ENCODE measurements around the gene KCNQ1. TPM values are rescaled to one million over a fixed set of nuclear protein-coding genes. Genes with fewer than 3 reads are reported as not detected.

The KCNQ1 gene
- total RNA-seq, 1 experiment from 2014 or later: 2.5 TPM

DNA sequence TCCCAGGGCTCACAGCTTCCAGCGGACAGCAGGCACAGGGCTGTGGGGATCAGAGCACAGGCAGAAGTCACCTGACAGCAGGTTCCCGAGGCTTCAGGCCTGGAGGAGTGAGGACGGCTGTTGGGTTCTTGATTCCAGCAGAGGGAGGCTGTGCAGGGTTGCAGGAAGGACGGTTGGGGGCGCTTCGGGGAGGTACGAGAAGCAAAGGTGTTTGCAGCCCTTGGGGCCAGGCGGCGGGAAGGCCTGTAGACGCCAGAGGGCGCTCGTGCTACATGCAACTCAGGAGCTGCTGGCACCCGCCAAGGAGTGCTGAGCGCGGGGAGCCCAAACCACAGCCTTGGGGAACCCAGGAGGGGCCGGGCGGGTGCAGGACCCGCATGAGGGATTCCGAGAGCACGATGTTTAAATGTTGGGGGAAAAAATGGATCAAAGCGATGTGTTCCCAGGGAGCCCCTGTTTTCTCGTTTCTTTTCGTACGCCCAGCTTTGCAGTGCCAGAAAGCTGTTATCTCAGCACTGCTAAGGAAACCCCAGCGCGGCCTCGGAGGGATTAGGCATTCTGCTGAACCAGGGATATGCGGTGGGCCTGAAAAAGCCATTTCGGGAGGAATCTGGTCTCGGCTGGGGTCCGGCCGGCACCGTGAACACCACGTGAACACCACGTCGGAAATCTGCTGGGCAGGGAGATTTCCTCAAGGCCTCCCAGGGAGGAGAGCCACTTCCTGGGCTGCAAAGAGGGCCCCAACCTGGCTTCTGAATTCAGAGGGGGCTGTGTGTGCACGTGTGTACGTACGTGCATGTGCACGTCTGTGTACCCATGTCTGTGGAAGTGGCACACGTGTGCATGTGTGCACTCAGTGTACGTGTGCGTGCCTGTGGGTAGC lies 88.1 kb downstream of the KCNQ1 start:
- Mint-ChIP-seq H3K27ac (no peak overlapping the region), H3K27me3 (ENCODE audit: low read depth) (peaks cover 45% of the 10 kb centered on the region), H3K4me3 (no peak overlapping the region), H3K36me3 (no peaks in the 10 kb centered on the region), H3K4me1 (peaks cover 10% of the 10 kb centered on the region), H3K9me3 (no peaks in the 10 kb centered on the region)
- DNase-seq (ENCODE audit: low spot score) (peak; percentile 99), ATAC-seq (peak; percentile 89)
- POLR2A ChIA-PET: interaction anchor here (1.3 to 2.9 kb wide), 3 partner anchors 160 to 359 kb away, joined by 3 to 13 read pairs (median 6); no protein-coding TSS in a partner anchor
- CTCF ChIA-PET: interaction anchor here (0.6 to 8.3 kb wide), 31 partner anchors 16 to 400 kb away, joined by 3 to 369 read pairs (median 4); partner anchors contain the start of genes CDKN1C, PHLDA2 and TSSC4
- no peak for TF ChIP-seq NFYB (CRISPR knock-in tag; conservative IDR thresholded peaks at IDR 0.05; ENCODE audit: low read depth)
- TF ChIP-seq OVOL2 (CRISPR knock-in tag; IDR thresholded peaks at IDR 0.05; ENCODE audit: borderline replicate concordance): no peak
- peak; percentile 47; the same call in 1 of the 2 replicates for TF ChIP-seq ETV6 (CRISPR knock-in tag; IDR thresholded peaks at IDR 0.05)
- TF ChIP-seq, protein P1, sequence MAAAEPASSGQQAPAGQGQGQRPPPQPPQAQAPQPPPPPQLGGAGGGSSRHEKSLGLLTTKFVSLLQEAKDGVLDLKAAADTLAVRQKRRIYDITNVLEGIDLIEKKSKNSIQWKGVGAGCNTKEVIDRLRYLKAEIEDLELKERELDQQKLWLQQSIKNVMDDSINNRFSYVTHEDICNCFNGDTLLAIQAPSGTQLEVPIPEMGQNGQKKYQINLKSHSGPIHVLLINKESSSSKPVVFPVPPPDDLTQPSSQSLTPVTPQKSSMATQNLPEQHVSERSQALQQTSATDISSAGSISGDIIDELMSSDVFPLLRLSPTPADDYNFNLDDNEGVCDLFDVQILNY (CRISPR knock-in tag; IDR thresholded peaks at IDR 0.05): 0 out of 2 replicates have a peak, but pooled peaks have one; percentile 75
- TF ChIP-seq, protein P2, sequence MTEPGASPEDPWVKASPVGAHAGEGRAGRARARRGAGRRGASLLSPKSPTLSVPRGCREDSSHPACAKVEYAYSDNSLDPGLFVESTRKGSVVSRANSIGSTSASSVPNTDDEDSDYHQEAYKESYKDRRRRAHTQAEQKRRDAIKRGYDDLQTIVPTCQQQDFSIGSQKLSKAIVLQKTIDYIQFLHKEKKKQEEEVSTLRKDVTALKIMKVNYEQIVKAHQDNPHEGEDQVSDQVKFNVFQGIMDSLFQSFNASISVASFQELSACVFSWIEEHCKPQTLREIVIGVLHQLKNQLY (CRISPR knock-in tag; IDR thresholded peaks at IDR 0.05): no peak
- TF ChIP-seq, protein P3, sequence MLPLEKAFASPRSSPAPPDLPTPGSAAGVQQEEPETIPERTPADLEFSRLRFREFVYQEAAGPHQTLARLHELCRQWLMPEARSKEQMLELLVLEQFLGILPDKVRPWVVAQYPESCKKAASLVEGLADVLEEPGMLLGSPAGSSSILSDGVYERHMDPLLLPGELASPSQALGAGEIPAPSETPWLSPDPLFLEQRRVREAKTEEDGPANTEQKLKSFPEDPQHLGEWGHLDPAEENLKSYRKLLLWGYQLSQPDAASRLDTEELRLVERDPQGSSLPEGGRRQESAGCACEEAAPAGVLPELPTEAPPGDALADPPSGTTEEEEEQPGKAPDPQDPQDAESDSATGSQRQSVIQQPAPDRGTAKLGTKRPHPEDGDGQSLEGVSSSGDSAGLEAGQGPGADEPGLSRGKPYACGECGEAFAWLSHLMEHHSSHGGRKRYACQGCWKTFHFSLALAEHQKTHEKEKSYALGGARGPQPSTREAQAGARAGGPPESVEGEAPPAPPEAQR (CRISPR knock-in tag; IDR thresholded peaks at IDR 0.05): no peak
- TF ChIP-seq, protein P4, sequence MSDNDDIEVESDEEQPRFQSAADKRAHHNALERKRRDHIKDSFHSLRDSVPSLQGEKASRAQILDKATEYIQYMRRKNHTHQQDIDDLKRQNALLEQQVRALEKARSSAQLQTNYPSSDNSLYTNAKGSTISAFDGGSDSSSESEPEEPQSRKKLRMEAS (CRISPR knock-in tag; IDR thresholded peaks at IDR 0.05): peak; percentile 62; the same call in 1 of the 2 replicates
- no peak for TF ChIP-seq FOXP1 (CRISPR knock-in tag; IDR thresholded peaks at IDR 0.05; ENCODE audit: borderline replicate concordance)
- no peak for TF ChIP-seq GRHL2 (CRISPR knock-in tag; IDR thresholded peaks at IDR 0.05; ENCODE audit: insufficient replicate concordance, severe bottlenecking)
- TF ChIP-seq, protein P5, sequence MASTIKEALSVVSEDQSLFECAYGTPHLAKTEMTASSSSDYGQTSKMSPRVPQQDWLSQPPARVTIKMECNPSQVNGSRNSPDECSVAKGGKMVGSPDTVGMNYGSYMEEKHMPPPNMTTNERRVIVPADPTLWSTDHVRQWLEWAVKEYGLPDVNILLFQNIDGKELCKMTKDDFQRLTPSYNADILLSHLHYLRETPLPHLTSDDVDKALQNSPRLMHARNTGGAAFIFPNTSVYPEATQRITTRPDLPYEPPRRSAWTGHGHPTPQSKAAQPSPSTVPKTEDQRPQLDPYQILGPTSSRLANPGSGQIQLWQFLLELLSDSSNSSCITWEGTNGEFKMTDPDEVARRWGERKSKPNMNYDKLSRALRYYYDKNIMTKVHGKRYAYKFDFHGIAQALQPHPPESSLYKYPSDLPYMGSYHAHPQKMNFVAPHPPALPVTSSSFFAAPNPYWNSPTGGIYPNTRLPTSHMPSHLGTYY (CRISPR knock-in tag; IDR thresholded peaks at IDR 0.05): no peak
- TF ChIP-seq, protein P6, sequence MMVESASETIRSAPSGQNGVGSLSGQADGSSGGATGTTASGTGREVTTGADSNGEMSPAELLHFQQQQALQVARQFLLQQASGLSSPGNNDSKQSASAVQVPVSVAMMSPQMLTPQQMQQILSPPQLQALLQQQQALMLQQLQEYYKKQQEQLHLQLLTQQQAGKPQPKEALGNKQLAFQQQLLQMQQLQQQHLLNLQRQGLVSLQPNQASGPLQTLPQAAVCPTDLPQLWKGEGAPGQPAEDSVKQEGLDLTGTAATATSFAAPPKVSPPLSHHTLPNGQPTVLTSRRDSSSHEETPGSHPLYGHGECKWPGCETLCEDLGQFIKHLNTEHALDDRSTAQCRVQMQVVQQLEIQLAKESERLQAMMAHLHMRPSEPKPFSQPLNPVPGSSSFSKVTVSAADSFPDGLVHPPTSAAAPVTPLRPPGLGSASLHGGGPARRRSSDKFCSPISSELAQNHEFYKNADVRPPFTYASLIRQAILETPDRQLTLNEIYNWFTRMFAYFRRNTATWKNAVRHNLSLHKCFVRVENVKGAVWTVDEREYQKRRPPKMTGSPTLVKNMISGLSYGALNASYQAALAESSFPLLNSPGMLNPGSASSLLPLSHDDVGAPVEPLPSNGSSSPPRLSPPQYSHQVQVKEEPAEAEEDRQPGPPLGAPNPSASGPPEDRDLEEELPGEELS (CRISPR knock-in tag; IDR thresholded peaks at IDR 0.05): no peak
- TF ChIP-seq CREM (CRISPR knock-in tag; IDR thresholded peaks at IDR 0.05): peak; percentile 41; the same call in 1 of the 2 replicates
- TF ChIP-seq NFATC4 (CRISPR knock-in tag; IDR thresholded peaks at IDR 0.05): no peak
- TF ChIP-seq PRRX2 (CRISPR knock-in tag; IDR thresholded peaks at IDR 0.05): no peak
- no peak for TF ChIP-seq TP53 (CRISPR knock-in tag; IDR thresholded peaks at IDR 0.05)
- peak; percentile 58; the same call in 1 of the 2 replicates for TF ChIP-seq SP1 (CRISPR knock-in tag; conservative IDR thresholded peaks at IDR 0.05)
- TF ChIP-seq, protein P7, sequence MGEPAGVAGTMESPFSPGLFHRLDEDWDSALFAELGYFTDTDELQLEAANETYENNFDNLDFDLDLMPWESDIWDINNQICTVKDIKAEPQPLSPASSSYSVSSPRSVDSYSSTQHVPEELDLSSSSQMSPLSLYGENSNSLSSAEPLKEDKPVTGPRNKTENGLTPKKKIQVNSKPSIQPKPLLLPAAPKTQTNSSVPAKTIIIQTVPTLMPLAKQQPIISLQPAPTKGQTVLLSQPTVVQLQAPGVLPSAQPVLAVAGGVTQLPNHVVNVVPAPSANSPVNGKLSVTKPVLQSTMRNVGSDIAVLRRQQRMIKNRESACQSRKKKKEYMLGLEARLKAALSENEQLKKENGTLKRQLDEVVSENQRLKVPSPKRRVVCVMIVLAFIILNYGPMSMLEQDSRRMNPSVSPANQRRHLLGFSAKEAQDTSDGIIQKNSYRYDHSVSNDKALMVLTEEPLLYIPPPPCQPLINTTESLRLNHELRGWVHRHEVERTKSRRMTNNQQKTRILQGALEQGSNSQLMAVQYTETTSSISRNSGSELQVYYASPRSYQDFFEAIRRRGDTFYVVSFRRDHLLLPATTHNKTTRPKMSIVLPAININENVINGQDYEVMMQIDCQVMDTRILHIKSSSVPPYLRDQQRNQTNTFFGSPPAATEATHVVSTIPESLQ (CRISPR knock-in tag; IDR thresholded peaks at IDR 0.05): no peak
- TF ChIP-seq, protein P8, sequence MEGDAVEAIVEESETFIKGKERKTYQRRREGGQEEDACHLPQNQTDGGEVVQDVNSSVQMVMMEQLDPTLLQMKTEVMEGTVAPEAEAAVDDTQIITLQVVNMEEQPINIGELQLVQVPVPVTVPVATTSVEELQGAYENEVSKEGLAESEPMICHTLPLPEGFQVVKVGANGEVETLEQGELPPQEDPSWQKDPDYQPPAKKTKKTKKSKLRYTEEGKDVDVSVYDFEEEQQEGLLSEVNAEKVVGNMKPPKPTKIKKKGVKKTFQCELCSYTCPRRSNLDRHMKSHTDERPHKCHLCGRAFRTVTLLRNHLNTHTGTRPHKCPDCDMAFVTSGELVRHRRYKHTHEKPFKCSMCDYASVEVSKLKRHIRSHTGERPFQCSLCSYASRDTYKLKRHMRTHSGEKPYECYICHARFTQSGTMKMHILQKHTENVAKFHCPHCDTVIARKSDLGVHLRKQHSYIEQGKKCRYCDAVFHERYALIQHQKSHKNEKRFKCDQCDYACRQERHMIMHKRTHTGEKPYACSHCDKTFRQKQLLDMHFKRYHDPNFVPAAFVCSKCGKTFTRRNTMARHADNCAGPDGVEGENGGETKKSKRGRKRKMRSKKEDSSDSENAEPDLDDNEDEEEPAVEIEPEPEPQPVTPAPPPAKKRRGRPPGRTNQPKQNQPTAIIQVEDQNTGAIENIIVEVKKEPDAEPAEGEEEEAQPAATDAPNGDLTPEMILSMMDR (IDR thresholded peaks at IDR 0.05): peak; percentile 99
- TF ChIP-seq ELF4 (CRISPR knock-in tag; IDR thresholded peaks at IDR 0.05; ENCODE audit: low read depth): no peak
- no peak for TF ChIP-seq ZNF423 (CRISPR knock-in tag; IDR thresholded peaks at IDR 0.05)
- TF ChIP-seq, protein P9, sequence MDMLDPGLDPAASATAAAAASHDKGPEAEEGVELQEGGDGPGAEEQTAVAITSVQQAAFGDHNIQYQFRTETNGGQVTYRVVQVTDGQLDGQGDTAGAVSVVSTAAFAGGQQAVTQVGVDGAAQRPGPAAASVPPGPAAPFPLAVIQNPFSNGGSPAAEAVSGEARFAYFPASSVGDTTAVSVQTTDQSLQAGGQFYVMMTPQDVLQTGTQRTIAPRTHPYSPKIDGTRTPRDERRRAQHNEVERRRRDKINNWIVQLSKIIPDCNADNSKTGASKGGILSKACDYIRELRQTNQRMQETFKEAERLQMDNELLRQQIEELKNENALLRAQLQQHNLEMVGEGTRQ (CRISPR knock-in tag; IDR thresholded peaks at IDR 0.05): peak; percentile 60
- no peak for TF ChIP-seq GABPB1 (CRISPR knock-in tag; IDR thresholded peaks at IDR 0.05)
- TF ChIP-seq RELA (CRISPR knock-in tag; IDR thresholded peaks at IDR 0.05; ENCODE audit: borderline replicate concordance): no peak
- TF ChIP-seq, protein P10, sequence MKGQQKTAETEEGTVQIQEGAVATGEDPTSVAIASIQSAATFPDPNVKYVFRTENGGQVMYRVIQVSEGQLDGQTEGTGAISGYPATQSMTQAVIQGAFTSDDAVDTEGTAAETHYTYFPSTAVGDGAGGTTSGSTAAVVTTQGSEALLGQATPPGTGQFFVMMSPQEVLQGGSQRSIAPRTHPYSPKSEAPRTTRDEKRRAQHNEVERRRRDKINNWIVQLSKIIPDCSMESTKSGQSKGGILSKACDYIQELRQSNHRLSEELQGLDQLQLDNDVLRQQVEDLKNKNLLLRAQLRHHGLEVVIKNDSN (CRISPR knock-in tag; IDR thresholded peaks at IDR 0.05): peak; percentile 65; the same call in 1 of the 2 replicates

Measured in WTC11 (cell line).